Activated naive CD8-positive, alpha-beta T cell (primary cell): Measurements from ENCODE around the gene SUMO3.

Experiments used
- H3K27ac Mint-ChIP-seq: one replicate; pipeline ENCODE4 v1.8.0; 2021; ENCODE audit warnings: mixed read lengths
- H3K27me3 Mint-ChIP-seq: one replicate; pipeline ENCODE4 v1.8.0; 2021; ENCODE audit warnings: mixed read lengths
- H3K36me3 Mint-ChIP-seq: one replicate; pipeline ENCODE4 v1.8.0; 2021; ENCODE audit warnings: mixed read lengths
- H3K4me1 Mint-ChIP-seq: one replicate; pipeline ENCODE4 v1.8.0; 2021; ENCODE audit warnings: low read depth, mixed read lengths
- H3K4me3 Mint-ChIP-seq: one replicate; pipeline ENCODE4 v1.8.0; 2021; ENCODE audit warnings: mild to moderate bottlenecking, mixed read lengths
- H3K9me3 Mint-ChIP-seq: one replicate; pipeline ENCODE4 v1.8.0; 2021; ENCODE audit warnings: low read depth, mixed read lengths

SUMO3 gene

GRCh38 chr21:44817914-44818639, at the start of gene SUMO3:
TSS of gene SUMO3 (minus strand) at chr21:44818062. CDS start at chr21:44817968, 94 bp downstream.
- no peaks in the 10 kb centered on the region for H3K36me3 Mint-ChIP-seq
- peaks cover 15% of the 10 kb centered on the region for H3K4me1 Mint-ChIP-seq
- peak within 1 kb of the TSS; percentile 28 for H3K27ac Mint-ChIP-seq
- H3K9me3 Mint-ChIP-seq = peaks cover 4% of the 10 kb centered on the region
- H3K27me3 Mint-ChIP-seq = no peaks in the 10 kb centered on the region
- peak within 1 kb of the TSS; percentile 74 for H3K4me3 Mint-ChIP-seq

GRCh38 chr21:44867464-44867863, 49.6 kb upstream of the SUMO3 start:
- Mint-ChIP-seq H3K9me3 (no peaks in the 10 kb centered on the region), H3K4me1 (peaks cover 83% of the 10 kb centered on the region), H3K4me3 (peak overlapping the region; percentile 78), H3K36me3 (peaks cover 8% of the 10 kb centered on the region), H3K27ac (peak overlapping the region; percentile 89), H3K27me3 (no peaks in the 10 kb centered on the region)

GRCh38 chr21:44866780-44867179, 48.9 kb upstream of the SUMO3 start:
- H3K4me3 Mint-ChIP-seq = peak overlapping the region; percentile 60
- H3K4me1 Mint-ChIP-seq = peaks cover 80% of the 10 kb centered on the region
- no peaks in the 10 kb centered on the region for H3K9me3 Mint-ChIP-seq
- H3K27ac Mint-ChIP-seq = peak overlapping the region; percentile 84
- H3K27me3 Mint-ChIP-seq = no peaks in the 10 kb centered on the region
- H3K36me3 Mint-ChIP-seq = peaks cover 8% of the 10 kb centered on the region

- Mint-ChIP-seq H3K4me3 (peak overlapping the region; percentile 63), H3K36me3 (peaks cover 10% of the 10 kb centered on the region), H3K9me3 (no peaks in the 10 kb centered on the region), H3K4me1 (peaks cover 77% of the 10 kb centered on the region), H3K27ac (peak overlapping the region; percentile 87), H3K27me3 (no peaks in the 10 kb centered on the region)
Measured at GRCh38 chr21:44865561-44866280, 47.9 kb upstream of the SUMO3 start.

GRCh38 chr21:44862869-44863685, 45.2 kb upstream of the SUMO3 start:
- Mint-ChIP-seq H3K27ac (peak overlapping the region; percentile 16), H3K4me1 (peaks cover 53% of the 10 kb centered on the region), H3K36me3 (peaks cover 7% of the 10 kb centered on the region), H3K9me3 (no peaks in the 10 kb centered on the region), H3K27me3 (no peaks in the 10 kb centered on the region), H3K4me3 (no peak overlapping the region)

- Mint-ChIP-seq H3K27me3 (no peaks in the 10 kb centered on the region), H3K4me1 (peaks cover 37% of the 10 kb centered on the region), H3K36me3 (peaks cover 6% of the 10 kb centered on the region), H3K4me3 (no peak overlapping the region), H3K27ac (no peak overlapping the region), H3K9me3 (no peaks in the 10 kb centered on the region)
Measured at GRCh38 chr21:44858791-44859190, 40.9 kb upstream of the SUMO3 start.

DNA sequence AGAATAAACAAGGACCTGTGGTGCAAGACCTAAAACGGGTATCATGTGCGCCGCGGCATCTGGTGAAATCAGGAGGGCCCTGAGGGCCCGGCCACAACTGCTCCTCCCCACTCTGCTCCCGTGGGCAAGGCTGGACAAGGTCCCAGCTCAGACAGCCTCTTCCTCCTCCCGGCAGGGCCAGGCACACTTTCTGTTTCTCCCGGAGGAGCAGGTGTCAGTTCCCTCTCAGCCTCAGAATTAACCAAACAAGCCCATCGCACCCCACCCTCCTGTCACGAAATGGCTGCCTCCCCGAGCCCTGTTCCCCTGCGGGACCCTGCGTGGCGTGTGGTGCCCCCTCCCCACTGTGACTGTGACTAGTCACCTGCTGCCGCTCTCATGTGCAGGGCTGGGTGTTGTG, 40.4 kb upstream of the SUMO3 start:
- Mint-ChIP-seq H3K36me3 (peaks cover 2% of the 10 kb centered on the region), H3K4me3 (no peak overlapping the region), H3K27me3 (no peaks in the 10 kb centered on the region), H3K4me1 (peaks cover 34% of the 10 kb centered on the region), H3K27ac (no peak overlapping the region), H3K9me3 (no peaks in the 10 kb centered on the region)

GRCh38 chr21:44857127-44857892, 39.4 kb upstream of the SUMO3 start:
- peaks cover 33% of the 10 kb centered on the region for H3K4me1 Mint-ChIP-seq
- no peaks in the 10 kb centered on the region for H3K27me3 Mint-ChIP-seq
- H3K36me3 Mint-ChIP-seq = peaks cover 2% of the 10 kb centered on the region
- no peaks in the 10 kb centered on the region for H3K9me3 Mint-ChIP-seq
- H3K27ac Mint-ChIP-seq = no peak overlapping the region
- no peak overlapping the region for H3K4me3 Mint-ChIP-seq

DNA sequence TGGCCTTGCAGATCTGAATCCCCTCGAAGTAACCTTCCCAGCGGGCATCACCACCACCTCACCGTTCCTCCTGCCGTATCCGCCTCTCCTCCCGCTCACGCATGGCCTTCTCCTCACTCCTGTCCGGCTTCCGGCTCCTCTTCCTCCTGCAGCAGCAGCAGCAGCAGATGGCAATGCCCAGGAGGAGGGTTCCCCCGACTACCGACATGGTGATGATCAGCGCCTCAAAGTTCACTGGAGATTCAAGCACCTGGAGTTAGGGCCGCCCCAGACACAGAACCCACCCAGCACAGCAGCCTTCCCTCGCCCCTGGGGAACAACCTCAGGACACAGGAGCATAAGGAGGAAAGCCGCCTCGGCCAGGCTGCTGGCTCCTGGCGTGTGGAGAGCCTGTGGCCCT, 38.3 kb upstream of the SUMO3 start:
- no peaks in the 10 kb centered on the region for H3K36me3 Mint-ChIP-seq
- H3K27ac Mint-ChIP-seq = no peak overlapping the region
- H3K4me3 Mint-ChIP-seq = no peak overlapping the region
- H3K27me3 Mint-ChIP-seq = no peaks in the 10 kb centered on the region
- H3K4me1 Mint-ChIP-seq = peaks cover 34% of the 10 kb centered on the region
- H3K9me3 Mint-ChIP-seq = no peaks in the 10 kb centered on the region

DNA sequence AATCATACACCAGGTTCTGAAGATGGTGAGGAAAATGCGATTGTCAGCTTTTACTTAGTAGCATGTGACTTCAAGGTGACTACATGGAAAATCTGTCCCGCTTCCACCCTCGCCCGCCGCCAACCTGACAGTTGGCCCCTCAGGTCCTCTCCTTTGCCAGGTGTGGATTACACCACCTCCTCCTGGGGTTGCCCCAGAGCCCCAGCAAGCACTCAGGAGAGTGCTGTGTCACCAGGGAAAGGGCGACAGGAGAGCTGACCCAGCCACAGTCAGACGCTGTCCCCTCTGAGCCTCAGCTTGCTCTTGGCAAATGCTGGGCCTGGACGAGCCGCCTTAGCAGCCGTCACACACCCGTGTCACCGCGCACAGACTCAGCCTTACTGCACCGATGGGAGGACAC, 37.7 kb upstream of the SUMO3 start:
- no peak overlapping the region for H3K27ac Mint-ChIP-seq
- peaks cover 34% of the 10 kb centered on the region for H3K4me1 Mint-ChIP-seq
- H3K36me3 Mint-ChIP-seq = no peaks in the 10 kb centered on the region
- H3K9me3 Mint-ChIP-seq = no peaks in the 10 kb centered on the region
- H3K27me3 Mint-ChIP-seq = no peaks in the 10 kb centered on the region
- no peak overlapping the region for H3K4me3 Mint-ChIP-seq

DNA sequence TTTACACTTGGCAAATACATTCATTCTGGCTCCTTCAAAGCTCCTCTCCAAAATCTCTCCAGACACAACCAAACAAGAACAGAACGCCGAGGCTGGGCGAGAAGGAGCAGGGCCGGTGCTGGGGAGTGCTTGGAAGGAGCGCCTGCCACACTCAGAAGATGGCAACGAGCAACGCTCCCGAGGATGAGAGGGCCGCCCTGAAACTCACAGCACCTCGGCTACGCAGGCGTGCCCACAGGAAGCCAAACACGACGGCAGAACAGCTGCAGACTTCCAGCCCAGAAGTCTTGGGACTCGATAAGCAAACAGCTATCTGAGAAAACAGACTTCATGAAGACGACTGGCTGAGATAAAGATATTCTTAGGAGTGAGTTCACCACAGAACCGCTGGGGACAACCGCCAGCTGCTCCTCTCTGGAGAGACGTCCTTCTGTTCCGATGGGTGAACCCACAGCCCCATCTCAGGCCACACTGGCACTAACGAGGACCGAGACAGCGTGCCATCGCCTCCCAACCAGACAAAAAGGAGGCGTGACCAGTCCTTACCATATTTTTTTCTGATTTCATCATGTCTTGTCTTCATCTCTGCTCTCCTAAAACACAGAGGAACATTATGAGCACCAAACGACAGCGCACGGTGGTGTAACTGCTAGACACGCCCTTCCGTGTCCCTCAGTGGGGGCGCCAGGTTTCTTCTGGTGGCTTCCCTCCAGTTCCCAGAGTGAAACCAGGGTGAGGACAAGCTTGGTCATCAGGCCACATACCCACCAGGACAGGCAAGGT, 37.0 kb upstream of the SUMO3 start:
- Mint-ChIP-seq H3K36me3 (no peaks in the 10 kb centered on the region), H3K9me3 (no peaks in the 10 kb centered on the region), H3K27ac (peak overlapping the region; percentile 86), H3K4me3 (no peak overlapping the region), H3K4me1 (peaks cover 34% of the 10 kb centered on the region), H3K27me3 (no peaks in the 10 kb centered on the region)

- no peaks in the 10 kb centered on the region for H3K27me3 Mint-ChIP-seq
- H3K36me3 Mint-ChIP-seq = no peaks in the 10 kb centered on the region
- no peaks in the 10 kb centered on the region for H3K9me3 Mint-ChIP-seq
- no peak overlapping the region for H3K4me3 Mint-ChIP-seq
- peaks cover 34% of the 10 kb centered on the region for H3K4me1 Mint-ChIP-seq
- peak overlapping the region; percentile 86 for H3K27ac Mint-ChIP-seq
Measured at GRCh38 chr21:44854391-44854663, 36.5 kb upstream of the SUMO3 start.

DNA sequence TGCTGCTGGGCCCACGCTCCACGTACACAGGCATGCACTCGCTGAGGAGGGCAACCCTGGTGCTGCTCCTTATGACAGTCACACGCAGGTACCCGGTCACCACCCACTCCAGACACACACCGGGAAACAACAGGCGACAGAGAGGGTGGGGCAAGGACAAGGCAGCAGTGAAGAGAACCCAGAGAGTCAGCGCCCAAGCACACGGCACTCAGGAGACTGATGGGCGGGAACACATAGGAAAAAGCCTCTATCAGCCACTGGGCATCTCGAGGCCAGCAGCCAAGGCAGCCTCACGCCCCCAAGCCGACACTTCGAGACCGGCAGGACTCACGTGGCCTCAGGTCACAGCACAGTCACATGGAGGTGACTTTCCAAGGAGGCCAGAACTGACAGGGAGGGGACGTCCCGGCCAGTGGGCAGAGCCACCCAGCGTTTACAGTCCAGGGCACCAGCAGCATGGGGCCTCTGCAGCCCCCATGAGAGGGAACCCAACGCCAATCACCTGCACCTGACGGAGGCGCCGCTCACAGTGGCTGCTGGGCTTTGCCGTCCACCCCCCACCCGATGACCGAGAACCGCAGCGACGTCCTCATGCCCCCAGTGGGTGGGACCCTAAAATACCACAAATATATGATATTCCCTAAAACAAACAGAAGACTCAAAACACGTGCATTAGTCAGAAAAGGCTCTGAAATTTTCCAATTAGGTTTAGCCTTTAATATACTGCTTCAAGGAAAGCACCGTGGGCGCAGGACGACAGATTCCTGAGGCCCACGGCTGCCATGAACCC, 35.9 kb upstream of the SUMO3 start:
- H3K4me1 Mint-ChIP-seq = peaks cover 34% of the 10 kb centered on the region

More for the DNA sequence above, 35.9 kb upstream of the SUMO3 start:
- Mint-ChIP-seq H3K9me3 (no peaks in the 10 kb centered on the region), H3K36me3 (no peaks in the 10 kb centered on the region), H3K4me3 (no peak overlapping the region), H3K27me3 (no peaks in the 10 kb centered on the region), H3K27ac (peak overlapping the region; percentile 86)
